Epithelial cell of proximal tubule (primary cell): ENCODE data around the gene STON2. TPM values are rescaled to one million over a fixed set of nuclear protein-coding genes. Genes with fewer than 3 reads are reported as not detected.

ENCODE experiments used
- DNase-seq: peaks from one replicate; pipeline ENCODE4 v3.0.0-alpha.2; 2011; ENCODE audit warnings: low read depth
- H3K4me3 ChIP-seq: 2 replicates; pipeline ENCODE4 v1.5.1; 2011; ENCODE audit warnings: low read depth, mild to moderate bottlenecking, low read length
- total RNA-seq: library from RNA; depleted of rRNA; stranded (reverse); fragments of >200 nt; gene quantifications from 2 replicates; pipeline ENCODE4 v1.2.3, GENCODE V29; 2015
- TF ChIP-seq, protein P1 (sequence below): conservative IDR thresholded peaks from 2 replicates; pipeline ENCODE4 v1.5.1; 2012; ENCODE audit warnings: low read depth, mild to moderate bottlenecking, low read length

The STON2 gene
- total RNA-seq, 1 donor from 2014 or later, result 6.8 TPM

DNA sequence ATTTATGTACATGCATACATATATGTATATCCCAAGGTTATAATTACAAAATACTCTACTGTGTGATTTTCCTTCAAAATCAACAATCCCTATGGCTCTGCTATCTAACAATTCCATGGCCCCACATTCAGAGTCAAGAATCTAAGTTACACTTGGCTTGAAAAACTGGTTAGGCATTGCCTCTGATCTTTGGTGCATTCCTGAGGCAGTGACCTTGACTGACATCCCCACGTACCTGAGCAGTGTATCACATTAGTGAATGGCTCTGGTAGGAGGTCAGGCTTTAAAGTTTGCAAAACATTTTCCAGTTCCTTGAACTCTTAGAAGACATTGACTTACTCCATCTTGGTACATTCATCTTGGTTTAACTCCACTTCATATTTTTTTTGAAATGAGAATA, 8.5 kb upstream of the STON2 start:
- H3K4me3 ChIP-seq, result no peak overlapping the region
- peak; percentile 86 for DNase-seq
- TF ChIP-seq, protein P1, sequence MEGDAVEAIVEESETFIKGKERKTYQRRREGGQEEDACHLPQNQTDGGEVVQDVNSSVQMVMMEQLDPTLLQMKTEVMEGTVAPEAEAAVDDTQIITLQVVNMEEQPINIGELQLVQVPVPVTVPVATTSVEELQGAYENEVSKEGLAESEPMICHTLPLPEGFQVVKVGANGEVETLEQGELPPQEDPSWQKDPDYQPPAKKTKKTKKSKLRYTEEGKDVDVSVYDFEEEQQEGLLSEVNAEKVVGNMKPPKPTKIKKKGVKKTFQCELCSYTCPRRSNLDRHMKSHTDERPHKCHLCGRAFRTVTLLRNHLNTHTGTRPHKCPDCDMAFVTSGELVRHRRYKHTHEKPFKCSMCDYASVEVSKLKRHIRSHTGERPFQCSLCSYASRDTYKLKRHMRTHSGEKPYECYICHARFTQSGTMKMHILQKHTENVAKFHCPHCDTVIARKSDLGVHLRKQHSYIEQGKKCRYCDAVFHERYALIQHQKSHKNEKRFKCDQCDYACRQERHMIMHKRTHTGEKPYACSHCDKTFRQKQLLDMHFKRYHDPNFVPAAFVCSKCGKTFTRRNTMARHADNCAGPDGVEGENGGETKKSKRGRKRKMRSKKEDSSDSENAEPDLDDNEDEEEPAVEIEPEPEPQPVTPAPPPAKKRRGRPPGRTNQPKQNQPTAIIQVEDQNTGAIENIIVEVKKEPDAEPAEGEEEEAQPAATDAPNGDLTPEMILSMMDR, result no peak

DNA sequence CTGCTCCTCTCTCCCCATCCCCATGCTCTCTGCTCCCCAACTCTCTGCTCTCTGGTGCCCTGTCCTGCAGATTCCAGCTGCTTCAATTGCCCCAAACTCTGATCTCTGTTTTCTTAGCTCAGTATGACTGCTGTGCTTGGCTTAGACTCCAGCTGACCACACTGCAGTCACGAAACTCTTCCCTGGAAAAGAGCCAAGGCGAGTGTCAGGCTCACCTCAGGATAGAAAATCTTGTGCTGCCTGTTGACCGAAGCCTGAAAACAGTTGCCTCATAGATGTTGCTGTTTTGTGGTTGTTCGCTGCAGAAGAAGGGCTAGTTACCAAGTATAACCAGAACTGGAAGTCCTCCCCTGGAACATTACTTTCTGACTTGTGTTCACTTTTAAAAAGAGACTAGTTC, 6.7 kb upstream of the STON2 start:
- DNase-seq, result peak; percentile 80
- TF ChIP-seq, protein P1, result no peak
- no peak overlapping the region for H3K4me3 ChIP-seq

DNA sequence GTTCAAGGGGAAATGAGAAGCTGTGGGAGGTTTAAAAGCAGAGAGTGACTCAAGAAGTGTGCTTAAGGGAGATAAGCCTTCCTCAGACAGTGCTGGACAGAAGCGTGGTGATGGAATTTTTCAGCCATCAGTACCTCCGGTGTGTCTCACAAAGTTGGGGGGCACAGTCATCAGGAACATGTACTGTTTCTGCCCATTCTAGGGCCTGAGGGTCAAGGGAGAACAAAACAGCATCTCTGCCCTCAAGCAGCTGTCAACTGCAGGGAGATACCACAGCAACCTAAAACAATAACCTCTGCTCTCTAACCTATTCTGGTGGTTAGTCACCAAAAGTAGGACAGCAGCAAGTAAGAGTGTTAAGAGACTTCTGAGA, 2.0 kb upstream of the STON2 start:
- no peak overlapping the region for H3K4me3 ChIP-seq
- TF ChIP-seq, protein P1, result no peak

DNA sequence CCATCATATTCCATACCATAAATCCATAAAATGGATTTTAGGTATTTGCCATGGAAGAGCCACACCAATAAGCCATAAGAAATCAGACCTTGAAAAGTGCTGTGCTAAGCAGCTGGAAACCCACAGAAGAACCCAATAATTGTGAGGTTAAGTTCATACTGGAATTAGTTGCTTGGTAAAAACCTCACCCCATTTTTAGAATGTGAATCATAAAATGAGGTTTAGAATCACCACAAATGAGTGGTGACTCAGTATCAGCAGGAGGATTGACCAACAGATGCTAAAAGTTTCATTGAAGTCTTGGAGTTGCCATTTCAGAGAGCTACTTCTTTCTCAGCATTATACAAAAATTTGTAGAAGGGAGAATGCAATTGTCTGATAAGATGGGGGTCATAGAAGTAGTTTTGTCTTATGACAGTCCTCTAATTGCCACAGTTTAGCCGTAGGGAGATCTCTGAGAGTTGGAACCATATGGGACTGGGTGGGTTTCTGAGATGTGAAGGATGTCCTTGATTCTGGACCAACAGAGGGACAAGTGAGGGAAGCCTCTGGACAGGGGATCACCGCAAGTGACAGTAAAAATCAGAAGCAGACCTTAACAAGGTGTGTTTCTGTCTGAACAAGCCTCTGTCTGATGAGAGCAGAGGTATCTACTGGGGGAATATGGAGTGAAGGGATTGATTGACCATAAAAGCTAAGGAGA, 1.4 kb upstream of the STON2 start:
- TF ChIP-seq, protein P1, result no peak
- peak; percentile 95 for DNase-seq
- H3K4me3 ChIP-seq, result no peak overlapping the region

More for the DNA sequence above, 2.0 kb upstream of the STON2 start:
- DNase-seq, result no peak

DNA sequence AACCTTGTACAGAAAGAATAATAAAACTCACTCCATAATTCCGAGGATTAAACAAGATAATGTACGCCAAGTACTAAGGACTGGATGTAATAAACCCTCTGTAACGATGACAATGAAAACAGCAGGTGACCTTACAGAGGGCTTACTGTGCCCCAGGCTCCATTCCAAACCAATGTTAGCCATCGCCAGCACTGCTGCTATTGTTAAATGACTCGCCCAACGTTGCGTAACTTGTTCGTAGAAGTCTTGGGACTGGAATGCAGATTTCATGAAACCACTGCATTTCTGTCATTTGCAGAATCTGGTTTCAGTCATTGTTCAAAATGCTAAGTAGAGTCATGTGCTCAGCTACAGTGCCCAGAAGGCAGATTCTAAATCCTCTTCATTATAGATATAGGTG, 728 bp upstream of the STON2 start:
- TF ChIP-seq, protein P1, result no peak
- DNase-seq, result peak; percentile 98
- H3K4me3 ChIP-seq, result no peak overlapping the region

DNA sequence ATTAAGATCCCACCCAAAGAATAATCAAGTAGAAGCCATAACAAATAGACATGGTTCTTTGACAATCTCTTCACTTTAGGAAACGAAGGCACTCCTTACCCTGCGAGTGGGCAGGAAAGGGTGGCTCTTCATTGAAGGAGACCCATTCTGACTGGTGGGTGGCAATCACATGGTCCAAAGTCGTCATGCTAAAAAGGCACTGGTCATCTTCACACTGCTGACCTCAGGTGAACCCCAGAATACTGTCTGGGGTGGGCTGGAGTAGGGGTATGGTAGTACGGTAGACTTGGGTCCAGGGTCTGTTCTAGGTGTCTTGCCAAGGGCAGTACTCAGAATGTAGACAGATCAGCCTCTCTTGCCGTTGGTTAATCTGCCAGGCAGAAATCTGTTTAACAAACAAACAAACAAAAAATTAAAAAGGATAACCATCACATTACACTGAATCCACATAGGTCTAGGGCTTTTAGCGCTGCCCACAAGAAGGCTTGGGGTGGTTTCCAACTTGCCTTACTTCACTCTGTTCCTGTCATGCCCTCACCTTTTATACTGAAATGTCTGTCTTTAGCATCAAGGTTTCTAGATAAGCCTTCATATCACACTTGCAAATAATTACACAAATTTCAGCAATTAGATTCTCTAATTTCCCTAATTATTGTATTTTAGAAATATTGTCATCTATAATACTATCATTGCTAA, 1.8 kb downstream of the STON2 start:
- no peak overlapping the region for H3K4me3 ChIP-seq
- TF ChIP-seq, protein P1, result no peak
- no peak for DNase-seq

DNA sequence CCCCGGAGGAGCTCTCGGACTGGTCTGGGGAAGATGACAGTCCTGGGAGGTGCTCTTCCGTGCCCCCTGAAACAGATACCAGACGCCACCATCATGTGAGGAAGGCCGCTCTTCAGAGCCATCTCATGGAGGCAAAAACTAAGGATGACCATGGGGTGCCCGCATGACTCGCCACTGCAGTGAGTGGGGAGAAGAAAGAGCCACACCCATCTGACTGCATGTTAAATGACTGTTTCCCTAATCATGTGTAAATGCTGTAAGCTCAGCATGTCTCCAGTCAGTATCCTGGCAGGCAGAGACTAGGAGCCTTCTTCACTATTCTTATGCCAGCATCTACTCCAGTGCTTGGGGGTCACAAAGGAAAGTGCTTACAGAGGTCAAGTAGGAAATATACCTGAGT, 4.0 kb downstream of the STON2 start:
- no peak overlapping the region for H3K4me3 ChIP-seq
- no peak for DNase-seq
- TF ChIP-seq, protein P1, result no peak
